Measurements from ENCODE around the gene GYPC. TPM values are rescaled to one million over a fixed set of nuclear protein-coding genes. Genes with fewer than 3 reads are reported as not detected.

Gene GYPC
- total RNA-seq, 1 experiment from 2014 or later = 13.6 TPM

DNA sequence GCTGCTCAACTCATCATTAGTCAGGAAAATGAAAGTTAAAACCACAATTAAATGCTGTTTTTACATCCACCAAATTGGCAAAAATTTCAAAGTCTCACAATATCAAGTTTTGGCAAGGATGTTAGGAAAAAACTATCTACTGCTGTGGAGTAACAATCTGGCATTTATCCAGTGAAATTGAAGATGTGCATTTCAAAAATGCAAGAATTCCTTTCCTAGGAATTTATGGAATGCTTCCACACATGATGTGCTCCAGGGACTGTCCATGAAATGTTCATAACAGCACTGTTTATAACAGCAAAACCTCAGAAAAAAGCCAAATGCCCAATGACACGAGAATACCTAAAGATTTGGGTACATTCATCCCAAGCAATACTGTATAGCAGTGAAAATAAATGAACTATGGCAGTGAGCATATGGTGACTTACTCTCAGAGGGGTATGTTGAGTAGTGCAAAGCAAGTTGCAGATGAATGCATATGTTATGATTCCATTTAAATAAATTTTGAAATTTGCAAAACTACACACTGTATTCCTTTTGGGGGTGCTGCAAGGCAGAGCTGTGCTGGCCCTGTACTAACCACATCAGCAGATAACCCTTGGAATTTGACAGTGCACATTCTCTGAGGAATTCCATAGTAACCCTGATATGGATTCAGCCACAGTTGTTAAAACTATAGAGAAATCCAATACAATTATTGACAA is 41.3 kb upstream of the GYPC start:
- H3K9me3 ChIP-seq (ENCODE audit: control insufficient read depth, low read depth, low read length) = no peaks in the 10 kb centered on the region
- no peak overlapping the region for H2BK12ac ChIP-seq (ENCODE audit: insufficient read length, low read depth, low read length)
- H2BK5ac ChIP-seq (ENCODE audit: insufficient read length, low read length) = no peak overlapping the region
- H4K20me1 ChIP-seq (ENCODE audit: control insufficient read depth, insufficient read depth, insufficient read length) = no peaks in the 10 kb centered on the region
- no peak overlapping the region for H4K5ac ChIP-seq (ENCODE audit: insufficient read length, low read depth, low read length)
- H3K18ac ChIP-seq (ENCODE audit: insufficient read length, low read depth, low read length) = no peak overlapping the region
- no peak overlapping the region for H2BK15ac ChIP-seq (ENCODE audit: low read depth, low read length)
- no peak overlapping the region for H3K27ac Mint-ChIP-seq
- H3K9me3 Mint-ChIP-seq = peaks cover 0 to 7% of the 10 kb centered on the region in 2 experiments; a peak in 3 of 5 replicates
- H3K4ac ChIP-seq (ENCODE audit: low read depth, low read length) = no peak overlapping the region
- no peak overlapping the region for H3K23ac ChIP-seq (ENCODE audit: insufficient read length, low read depth, low read length)
- no peaks in the 10 kb centered on the region; a peak in 1 of 7 replicates for H3K36me3 Mint-ChIP-seq (ENCODE audit: insufficient read depth in 1 of 3, low read depth in 3 of 3)
- H3K4me1 ChIP-seq (ENCODE audit: insufficient read depth, low read length) = no peaks in the 10 kb centered on the region
- H3K79me1 ChIP-seq (ENCODE audit: insufficient read depth, low read depth, low read length, poor library complexity, severe bottlenecking) = no peaks in the 10 kb centered on the region
- H2BK120ac ChIP-seq (ENCODE audit: low read depth, low read length, poor library complexity, severe bottlenecking) = no peak overlapping the region
- H3K9ac ChIP-seq (ENCODE audit: extremely low read depth, insufficient read length, low read length) = no peak overlapping the region
- no peak overlapping the region for H2AK5ac ChIP-seq (ENCODE audit: insufficient read length, low read length)
- no peak for TF ChIP-seq CTCF (conservative IDR thresholded peaks at IDR 0.05)
- no peak overlapping the region for H3T11ph ChIP-seq (ENCODE audit: low read length)
- H3K27ac ChIP-seq (ENCODE audit: insufficient read length, low read depth, low read length) = no peak overlapping the region
- H3K14ac ChIP-seq (ENCODE audit: insufficient read depth, low read length) = no peak overlapping the region
- WGBS (ENCODE audit: extremely low coverage, insufficient read length, low lambda C conversion rate) = no CpG with 5 or more reads among the region's 1 CpG
- no peak overlapping the region for H3K4me3 Mint-ChIP-seq
- no peaks in the 10 kb centered on the region for H3K79me2 ChIP-seq (ENCODE audit: insufficient read depth, low read length)
- no peak overlapping the region for H2BK20ac ChIP-seq (ENCODE audit: low read depth, low read length, poor library complexity, severe bottlenecking)
- H4K91ac ChIP-seq (ENCODE audit: insufficient read length, low read depth, low read length) = no peak overlapping the region
- no peak overlapping the region for H3K56ac ChIP-seq (ENCODE audit: insufficient read length, low read depth, low read length)
- H3K23me2 ChIP-seq (ENCODE audit: insufficient read length, low read depth, low read length, poor library complexity, severe bottlenecking) = no peaks in the 10 kb centered on the region
- H3K27me3 Mint-ChIP-seq (ENCODE audit: low read depth) = no peaks in the 10 kb centered on the region
- no peak overlapping the region for H3K4me2 ChIP-seq (ENCODE audit: insufficient read depth, insufficient read length, low read length)
- H3K27me3 ChIP-seq (ENCODE audit: insufficient read depth, low read length) = no peaks in the 10 kb centered on the region
- H3K4me1 Mint-ChIP-seq = no peaks in the 10 kb centered on the region
- no peak for DNase-seq
- no peak overlapping the region for H2AFZ ChIP-seq (ENCODE audit: low read length)
- no peak overlapping the region for H4K8ac ChIP-seq (replicated peaks; ENCODE audit: insufficient read length, low read depth, low read length)
